Neural progenitor cell (in vitro differentiated cells): ENCODE measurements around the gene TAOK1.

Source experiments
- CTCF ChIP-seq: fragments of 200-600 bp; sonication (generic); IDR thresholded peaks from 2 replicates; pipeline ENCODE4 v1.5.1; 2017; ENCODE audit warnings: antibody characterized with exemption, mild to moderate bottlenecking
- EZH2 ChIP-seq: fragments of 200-600 bp; sonication (generic); IDR thresholded peaks from 2 replicates; pipeline ENCODE4 v1.6.1; 2017; ENCODE audit warnings: antibody characterized with exemption, mild to moderate bottlenecking, moderate library complexity
- EZH2phosphoT487 ChIP-seq: fragments of 200-600 bp; sonication (generic); IDR thresholded peaks from 2 replicates; pipeline ENCODE4 v1.6.1; 2017; ENCODE audit warnings: antibody characterized with exemption

GRCh38 chr17:29559640-29560039 lies 169.5 kb downstream of the TAOK1 start:
- TF ChIP-seq CTCF: no peak
- TF ChIP-seq EZH2phosphoT487: no peak
- no peak for TF ChIP-seq EZH2
